ENCODE data around the gene SELENOF.
"Not testable (repeated sequence)": the region's sequence is repeated elsewhere in the genome, so short reads cannot be mapped to it uniquely, and the experiment has no call there.

SELENOF gene

GRCh38 chr1:86854352-86854751, 59.6 kb downstream of the SELENOF start:
- no peak for DNase-seq

- no peak for DNase-seq
These were observed 61.0 kb downstream of the SELENOF start for GRCh38 chr1:86852782-86853408.

- no peak for DNase-seq
These were observed 61.6 kb downstream of the SELENOF start for GRCh38 chr1:86852289-86852688.

GRCh38 chr1:86849756-86850155, 64.2 kb downstream of the SELENOF start:
- DNase-seq = no peak

GRCh38 chr1:86848654-86849053, 65.3 kb downstream of the SELENOF start:
- DNase-seq = no peak

GRCh38 chr1:86846164-86846647, 67.7 kb downstream of the SELENOF start:
- DNase-seq = no peak

- DNase-seq = no peak
These were observed 68.4 kb downstream of the SELENOF start for GRCh38 chr1:86845514-86845913.

GRCh38 chr1:86841116-86841515, 72.8 kb downstream of the SELENOF start:
- no peak for DNase-seq

GRCh38 chr1:86833461-86834215, 80.3 kb downstream of the SELENOF start:
- peak in 3 of 4 experiments; percentile 2 to 15 (median 13) for DNase-seq

GRCh38 chr1:86832433-86832832, 81.5 kb downstream of the SELENOF start:
- DNase-seq = no peak

- DNase-seq = no peak
These were observed 84.6 kb downstream of the SELENOF start for GRCh38 chr1:86829321-86829720.

GRCh38 chr1:86828024-86828423, 85.9 kb downstream of the SELENOF start:
- DNase-seq = no peak

- DNase-seq = no peak
These were observed 87.1 kb downstream of the SELENOF start for GRCh38 chr1:86826856-86827255.

- DNase-seq = no peak
These were observed 88.6 kb downstream of the SELENOF start for GRCh38 chr1:86825319-86825718.

- no peak for DNase-seq
These were observed 90.0 kb downstream of the SELENOF start for GRCh38 chr1:86823821-86824500.

- no peak for DNase-seq
These were observed 90.5 kb downstream of the SELENOF start for GRCh38 chr1:86823386-86823785.

GRCh38 chr1:86822459-86822858, 91.5 kb downstream of the SELENOF start:
- DNase-seq = no peak

- DNase-seq = no peak
These were observed 92.0 kb downstream of the SELENOF start for GRCh38 chr1:86821956-86822355.

GRCh38 chr1:86819970-86820369, 94.0 kb downstream of the SELENOF start:
- DNase-seq = not testable (repeated sequence)

GRCh38 chr1:86817246-86817826, 96.6 kb downstream of the SELENOF start:
- DNase-seq = not testable (repeated sequence)

GRCh38 chr1:86814118-86814517, 99.8 kb downstream of the SELENOF start:
- not testable (repeated sequence) for DNase-seq
